ENCODE measurements around the gene ATP5MC2. TPM values are rescaled to one million over a fixed set of nuclear protein-coding genes. Genes with fewer than 3 reads are reported as not detected.

Gene ATP5MC2
- total and polyA plus RNA-seq, 10 of the 15 experiments (the other 5 are each of a cell fraction or from before 2014, with no cell fraction given) = 379 to 1,090 (median 525) TPM

- peak; percentile 54 for FAIRE-seq
- no peak for TF ChIP-seq HDGF (IDR thresholded peaks at IDR 0.05)
- no peak for TF ChIP-seq NR2C2 (IDR thresholded peaks at IDR 0.05; ENCODE audit: borderline replicate concordance, control insufficient read depth, insufficient read length, low read depth)
- TF ChIP-seq MEF2A (IDR thresholded peaks at IDR 0.05; ENCODE audit: insufficient read depth, low read depth, low read length) = no peak
- TF ChIP-seq RELB (IDR thresholded peaks at IDR 0.05; ENCODE audit: low read depth) = no peak
- TF ChIP-seq ZNF384 (IDR thresholded peaks at IDR 0.05; ENCODE audit: borderline replicate concordance, low read depth, low read length) = no peak
- no peak for TF ChIP-seq NR2F1 (conservative IDR thresholded peaks at IDR 0.05)
- no peak for TF ChIP-seq ZSCAN29 (IDR thresholded peaks at IDR 0.05)
- TF ChIP-seq TBL1XR1 (IDR thresholded peaks at IDR 0.05; ENCODE audit: low read depth, low read length) = no peak
- no peak for TF ChIP-seq RUNX3 (IDR thresholded peaks at IDR 0.05; ENCODE audit: low read length)
- TF ChIP-seq ESRRA (IDR thresholded peaks at IDR 0.05; ENCODE audit: low read length) = no peak
- TF ChIP-seq SMC3 (IDR thresholded peaks at IDR 0.05; ENCODE audit: borderline replicate concordance, low read length) = peak; percentile 96
- TF ChIP-seq CREB1 (IDR thresholded peaks at IDR 0.05; ENCODE audit: low read depth) = no peak
- peak; percentile 45; the same call in 1 of the 2 replicates for TF ChIP-seq YY1 (IDR thresholded peaks at IDR 0.05; ENCODE audit: low read depth, low read length)
- no peak for TF ChIP-seq CHD2 (IDR thresholded peaks at IDR 0.05; ENCODE audit: borderline replicate concordance, low read depth, low read length)
- TF ChIP-seq PAX8 (IDR thresholded peaks at IDR 0.05) = no peak
- TF ChIP-seq STAT3 (IDR thresholded peaks at IDR 0.05; ENCODE audit: low read depth, low read length) = no peak
- no peak for TF ChIP-seq IRF3 (IDR thresholded peaks at IDR 0.05)
- no peak for TF ChIP-seq TCF7 (IDR thresholded peaks at IDR 0.05; ENCODE audit: borderline replicate concordance)
- no peak for TF ChIP-seq FOXM1 (IDR thresholded peaks at IDR 0.05; ENCODE audit: low read depth, low read length)
- TF ChIP-seq IRF4 (IDR thresholded peaks at IDR 0.05; ENCODE audit: low read depth, low read length) = 0 out of 2 replicates have a peak, but pooled peaks have one; percentile 35
Measured at GRCh38 chr12:53701518-53702264, 25.8 kb upstream of the ATP5MC2 start.

More at GRCh38 chr12:53701518-53702264, 25.8 kb upstream of the ATP5MC2 start:
- DNase-seq (ENCODE audit: low read depth, low spot score) = peak; percentile 20
- H3K36me3 ChIP-seq (ENCODE audit: control insufficient read depth in 2 of 2, insufficient read depth in 2 of 2, low read length in 1 of 2) = no peaks in the 10 kb centered on the region
- no peak overlapping the region for H3K9ac ChIP-seq (ENCODE audit: control insufficient read depth, insufficient read depth, low read length)
- no peaks in the 10 kb centered on the region for H3K4me1 ChIP-seq (ENCODE audit: control insufficient read depth, insufficient read depth, low read length)
- in situ Hi-C loops (cut with MboI) = loop anchor here (5.0 kb wide), 1 partner anchor 41 kb away; no protein-coding TSS in a partner anchor
- CTCF ChIA-PET = interaction anchor here (0.7 to 7.9 kb wide), 22 partner anchors 9 to 158 kb away, joined by 3 to 459 read pairs (median 6); partner anchors contain the start of genes ATP5MC2 and CALCOCO1
- H4K20me1 ChIP-seq (ENCODE audit: control insufficient read depth, insufficient read depth) = no peaks in the 10 kb centered on the region
- intact Hi-C loops (cut with micrococcal nuclease; ENCODE audit: unreplicated experiment) = loop anchor here (1.0 to 10.0 kb wide), 3 partner anchors 42 to 513 kb away; partner anchors contain the start of gene HOXC10
- SMC1A ChIA-PET (ENCODE audit: uncharacterized antibody, unreplicated experiment) = interaction anchor here (0.7 to 2.9 kb wide), 13 partner anchors 9 to 158 kb away, joined by 3 to 112 read pairs (median 4); partner anchors contain the start of gene CALCOCO1
- H3K9me3 ChIP-seq (replicated peaks; ENCODE audit: control insufficient read depth, insufficient read depth, low read length) = no peaks in the 10 kb centered on the region
- peaks cover 8 to 29% of the 10 kb centered on the region in 2 experiments for H3K27me3 ChIP-seq (replicated peaks in 1 of 2; ENCODE audit: control insufficient read depth in 2 of 2, insufficient read depth in 2 of 2, low read length in 1 of 2)
- RAD21 ChIA-PET (ENCODE audit: unreplicated experiment) = interaction anchor here (0.6 to 2.6 kb wide), 12 partner anchors 21 to 806 kb away, joined by 3 to 47 read pairs (median 4); partner anchors contain the start of genes ATP5MC2 and CALCOCO1
- ATAC-seq = peak; percentile 99
- H3K4me3 ChIP-seq = no peak overlapping the region
- H3K79me2 ChIP-seq (ENCODE audit: control insufficient read depth, insufficient read depth, low read length) = no peaks in the 10 kb centered on the region
- no TSS peak for BruUV-seq (replicated peaks)
- 0% methylated on average over 8 of the region's 8 CpGs for WGBS (ENCODE audit: insufficient coverage, insufficient replicate concordance, low lambda C conversion rate, missing lambda C conversion rate)
- H3K4me2 ChIP-seq (ENCODE audit: control insufficient read depth, insufficient read depth) = no peak overlapping the region
- no peak overlapping the region for H3K27ac ChIP-seq (ENCODE audit: control insufficient read depth, insufficient read depth)
- POLR2A ChIA-PET = no interaction called here
- H2AFZ ChIP-seq (ENCODE audit: control insufficient read depth, low read depth, low read length) = no peak overlapping the region
